ENCODE measurements around the gene PXDN.
"Not testable (repeated sequence)": the region's sequence is repeated elsewhere in the genome, so short reads cannot be mapped to it uniquely, and the experiment has no call there.

Gene PXDN

GRCh38 chr2:1777156-1777555, 32.8 kb upstream of the PXDN start:
- no peak for DNase-seq (ENCODE audit: low read depth, low spot score)

- DNase-seq (ENCODE audit: low read depth, low spot score), result no peak
Observed at GRCh38 chr2:1775511-1776035, 31.3 kb upstream of the PXDN start.

- DNase-seq (ENCODE audit: low read depth, low spot score), result no peak
Observed at GRCh38 chr2:1774929-1775328, 30.6 kb upstream of the PXDN start.

- DNase-seq (ENCODE audit: low read depth, low spot score), result no peak
Observed at GRCh38 chr2:1773883-1774282, 29.6 kb upstream of the PXDN start.

DNA sequence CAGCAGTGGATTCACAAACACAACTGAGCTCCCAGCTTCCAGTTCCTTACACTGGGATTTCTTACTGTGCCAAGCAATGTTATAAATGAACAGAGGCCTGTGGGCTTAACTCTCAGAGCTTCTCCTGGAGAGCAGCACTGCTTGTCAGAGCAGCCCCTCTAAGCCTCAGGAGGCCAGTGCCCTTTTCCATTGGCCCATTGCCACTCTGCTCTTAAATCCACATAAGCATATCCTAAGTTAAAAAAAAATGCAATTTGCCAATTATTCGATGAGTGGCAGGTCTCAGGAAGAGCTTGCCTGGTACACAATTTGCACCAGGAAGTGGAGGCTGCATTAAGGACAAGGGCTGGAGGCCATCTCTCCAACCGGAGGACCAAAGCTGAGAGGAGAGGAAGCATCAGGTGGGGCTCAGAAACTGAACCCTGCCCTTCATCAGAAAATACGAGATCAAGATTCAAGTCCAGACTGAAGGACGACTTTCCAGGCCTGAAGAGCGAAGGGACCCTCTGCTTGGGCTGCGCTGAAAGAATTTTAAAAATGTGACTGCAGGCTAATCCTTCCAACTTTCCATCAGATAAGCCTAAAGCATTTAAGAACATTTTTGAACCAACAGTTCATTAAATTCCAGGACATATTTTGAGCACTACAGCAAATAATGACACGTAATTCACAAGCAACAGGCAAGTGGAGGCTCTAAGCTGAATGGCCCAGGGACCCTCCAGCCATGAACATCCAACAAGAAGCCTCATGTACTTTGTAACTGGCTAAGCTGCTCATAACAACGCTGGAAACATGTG, 28.4 kb upstream of the PXDN start:
- DNase-seq (ENCODE audit: low read depth, low spot score), result no peak

- no peak for DNase-seq (ENCODE audit: low read depth, low spot score)
Observed at GRCh38 chr2:1771626-1772280, 27.4 kb upstream of the PXDN start.

- no peak for DNase-seq (ENCODE audit: low read depth, low spot score)
Observed at GRCh38 chr2:1770566-1771380, 26.5 kb upstream of the PXDN start.

DNA sequence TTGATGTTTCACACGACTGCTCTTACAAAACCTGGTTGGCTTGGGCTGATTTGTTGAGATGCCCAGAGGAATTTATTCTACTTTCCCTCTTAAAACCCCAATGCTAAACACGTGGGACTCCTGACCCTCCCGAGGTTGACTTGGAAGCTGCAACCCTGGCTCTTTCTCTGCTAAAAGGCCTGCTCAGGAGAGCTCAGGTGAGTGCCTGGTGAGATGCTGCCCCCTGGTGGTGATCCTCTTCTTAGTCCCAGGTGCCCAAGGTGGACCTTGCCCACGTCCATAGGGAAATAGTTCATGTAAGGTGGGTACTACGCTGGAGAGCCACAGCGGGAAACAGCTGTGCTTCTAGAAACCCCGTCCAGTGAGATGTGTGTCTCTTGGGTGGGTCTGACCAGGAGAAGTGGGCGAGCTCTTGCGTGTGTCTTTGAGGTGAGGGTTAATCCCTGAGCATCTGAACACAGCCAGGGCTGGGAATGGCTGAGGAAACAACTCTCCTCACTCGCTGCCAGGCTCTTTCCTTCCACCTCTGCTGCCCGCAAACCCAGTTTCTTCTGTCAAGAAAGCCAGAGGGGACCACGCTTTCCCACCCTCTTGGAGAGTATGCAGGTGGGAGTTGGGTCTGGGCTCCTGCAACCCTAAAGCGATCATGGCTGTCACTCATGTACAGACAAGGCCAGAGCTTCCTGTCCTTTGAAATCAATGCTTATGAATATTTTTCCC, 25.5 kb upstream of the PXDN start:
- DNase-seq (ENCODE audit: low read depth, low spot score), result no peak

DNA sequence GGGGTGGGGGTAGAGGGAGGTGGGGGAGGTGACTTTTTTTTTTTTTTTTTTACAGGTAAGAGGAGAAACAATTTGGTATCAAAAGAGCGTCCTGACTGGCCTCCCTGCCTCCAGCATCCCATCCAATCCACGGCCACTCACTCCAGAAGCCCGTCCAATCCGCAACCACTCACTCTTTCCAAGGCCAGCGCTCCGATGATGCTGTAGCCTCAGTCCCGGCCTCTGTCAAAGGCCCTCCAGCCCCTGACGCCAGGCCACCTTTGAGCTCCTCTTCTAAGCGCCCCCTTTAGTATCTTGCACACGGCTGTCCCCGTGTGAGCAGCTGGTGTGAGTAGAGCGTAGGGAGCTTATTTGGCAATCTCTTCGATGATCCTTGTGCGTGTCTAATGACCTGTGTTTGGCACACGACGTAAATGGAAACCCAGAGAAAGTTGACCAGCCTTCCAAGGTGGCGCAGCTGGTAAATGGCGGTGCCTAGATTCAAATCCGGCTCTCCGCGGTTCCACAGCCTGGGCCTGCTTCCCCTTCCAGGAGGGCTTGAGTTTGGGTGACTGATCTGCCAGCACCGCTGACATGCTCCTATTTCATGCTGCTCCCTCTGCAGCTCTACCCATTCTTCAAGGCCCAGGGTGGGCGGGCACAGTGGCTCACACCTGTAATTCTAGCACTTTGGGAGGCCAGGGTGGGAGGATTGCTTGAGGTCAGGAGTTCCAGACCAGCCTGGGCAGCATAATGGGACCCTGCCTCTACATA, 23.8 kb upstream of the PXDN start:
- DNase-seq (ENCODE audit: low read depth, low spot score), result no peak

DNA sequence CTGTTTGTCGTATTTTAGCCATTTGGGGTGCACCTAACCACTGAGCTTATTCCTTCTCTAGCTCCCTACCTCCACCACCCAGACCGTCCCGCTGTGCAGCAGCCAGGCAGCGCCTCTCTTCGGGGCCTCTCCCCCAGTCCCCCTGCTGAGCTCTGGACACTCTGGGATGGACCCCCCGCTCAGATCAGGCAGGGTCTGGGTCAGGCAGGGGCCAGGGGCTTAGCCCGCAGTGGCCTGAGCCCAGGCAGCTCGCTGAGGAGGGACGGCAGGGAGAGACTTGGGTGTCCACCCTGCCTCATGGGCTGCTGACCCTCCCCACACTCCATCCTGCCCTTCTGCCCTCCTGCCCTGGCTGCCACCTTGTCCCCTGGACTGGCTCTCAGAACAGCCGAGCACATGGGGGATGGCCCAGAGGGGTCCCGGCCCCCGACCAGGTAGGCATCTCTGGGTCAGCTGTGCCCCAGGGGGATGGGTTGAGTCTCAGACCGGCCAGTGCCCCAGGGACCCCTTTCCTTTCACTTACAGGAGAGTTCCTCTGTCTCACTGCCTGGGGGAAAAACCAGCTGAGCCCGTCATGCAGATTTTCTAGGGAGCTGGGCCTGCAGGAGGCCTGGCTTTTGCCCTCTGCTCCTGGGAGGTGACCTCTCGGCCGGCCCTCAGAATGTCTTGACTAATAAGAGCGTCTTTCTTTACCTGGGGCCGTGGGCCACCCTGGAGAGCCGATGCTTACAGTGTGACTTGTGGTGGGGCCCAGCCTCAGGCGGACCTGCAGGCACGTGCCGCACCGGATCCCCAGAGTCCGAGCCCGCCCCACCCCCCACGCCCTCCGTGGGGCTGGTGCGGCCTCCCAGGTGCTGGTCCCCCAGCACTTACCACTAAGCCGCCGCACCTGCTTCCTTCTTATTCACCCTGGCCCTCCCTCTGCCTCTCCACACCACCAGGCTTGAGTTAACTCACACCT, 22.8 kb upstream of the PXDN start:
- no peak for DNase-seq (ENCODE audit: low read depth, low spot score)

DNA sequence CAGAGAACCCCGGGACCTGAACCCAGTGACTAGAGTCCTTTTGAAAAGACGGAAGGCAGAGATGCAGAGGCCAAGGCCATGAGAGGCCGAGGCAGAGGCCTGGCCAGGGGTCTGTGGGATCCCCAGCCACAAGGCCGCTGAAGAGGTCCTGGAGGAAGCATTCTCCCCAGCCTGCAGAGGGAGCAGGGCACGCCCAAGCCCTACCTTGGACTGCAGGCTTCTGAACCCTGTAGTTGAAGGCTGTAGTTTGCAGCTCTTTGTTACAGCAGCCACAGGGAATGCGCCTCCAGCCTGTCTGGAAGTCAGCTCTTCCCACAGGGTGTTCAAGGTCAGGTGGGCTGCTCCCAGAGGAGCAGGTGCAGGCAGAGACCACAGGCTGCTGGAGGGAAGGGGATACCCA, 22.1 kb upstream of the PXDN start:
- no peak for DNase-seq (ENCODE audit: low read depth, low spot score)

DNA sequence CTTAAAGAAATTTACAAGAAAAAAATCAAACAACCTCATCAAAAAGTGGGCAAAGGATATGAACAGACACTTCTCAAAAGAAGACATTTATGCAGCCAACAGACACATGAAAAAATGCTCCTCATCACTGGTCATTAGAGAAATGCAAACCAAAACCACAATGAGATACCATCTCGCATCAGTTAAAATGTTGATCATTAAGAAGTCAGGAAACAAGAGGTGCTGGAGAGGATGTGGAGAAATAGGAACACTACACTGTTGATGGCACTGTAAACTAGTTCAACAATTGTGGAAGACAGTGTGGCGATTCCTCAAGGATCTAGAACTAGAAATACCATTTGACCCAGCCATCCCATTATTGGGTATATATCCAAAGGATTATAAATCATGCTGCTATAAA, 20.9 kb upstream of the PXDN start:
- DNase-seq (ENCODE audit: low read depth, low spot score), result not testable (repeated sequence)

- no peak for DNase-seq (ENCODE audit: low read depth, low spot score)
Observed at GRCh38 chr2:1759611-1759930, 15.3 kb upstream of the PXDN start.

GRCh38 chr2:1758774-1759610, 14.7 kb upstream of the PXDN start:
- no peak for DNase-seq (ENCODE audit: low read depth, low spot score)

DNA sequence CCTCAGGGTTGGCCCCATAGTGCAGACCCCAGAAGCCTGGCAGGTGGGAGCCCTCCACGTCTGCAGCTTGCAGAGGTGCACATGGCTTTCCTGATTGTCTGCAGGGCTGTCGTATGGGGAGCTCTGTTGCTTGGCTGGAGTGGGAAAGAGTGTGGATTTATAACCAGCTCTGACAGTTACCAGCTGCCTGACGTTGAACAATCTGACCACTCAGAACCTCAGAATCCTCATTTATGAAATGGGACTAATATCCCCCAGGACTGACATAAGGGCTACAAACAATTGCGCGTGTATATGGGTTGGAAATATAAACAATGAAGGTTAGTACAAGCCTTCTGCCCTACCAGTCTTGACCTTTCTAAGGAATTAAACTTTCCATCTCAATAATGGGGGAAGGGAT, 13.9 kb upstream of the PXDN start:
- no peak for DNase-seq (ENCODE audit: low read depth, low spot score)

DNA sequence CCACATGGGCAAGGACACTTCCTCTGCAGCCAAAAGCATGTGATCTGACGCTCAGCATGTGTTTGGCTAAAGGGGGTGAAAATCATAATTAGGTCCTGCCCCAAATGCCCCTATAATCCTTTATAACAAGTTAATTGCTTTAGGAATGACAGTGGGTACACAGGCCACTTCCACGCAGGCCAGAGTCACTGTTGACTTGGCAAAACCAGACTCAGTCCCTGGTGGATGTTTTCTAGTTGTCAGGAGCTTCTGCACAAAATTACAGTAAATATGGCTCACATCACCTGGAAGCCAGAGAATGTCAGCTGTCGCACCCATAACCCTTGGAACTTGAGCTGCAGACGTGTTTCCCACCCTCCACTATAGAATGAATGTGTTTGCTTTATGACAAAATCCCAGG, 13.3 kb upstream of the PXDN start:
- DNase-seq (ENCODE audit: low read depth, low spot score), result no peak

DNA sequence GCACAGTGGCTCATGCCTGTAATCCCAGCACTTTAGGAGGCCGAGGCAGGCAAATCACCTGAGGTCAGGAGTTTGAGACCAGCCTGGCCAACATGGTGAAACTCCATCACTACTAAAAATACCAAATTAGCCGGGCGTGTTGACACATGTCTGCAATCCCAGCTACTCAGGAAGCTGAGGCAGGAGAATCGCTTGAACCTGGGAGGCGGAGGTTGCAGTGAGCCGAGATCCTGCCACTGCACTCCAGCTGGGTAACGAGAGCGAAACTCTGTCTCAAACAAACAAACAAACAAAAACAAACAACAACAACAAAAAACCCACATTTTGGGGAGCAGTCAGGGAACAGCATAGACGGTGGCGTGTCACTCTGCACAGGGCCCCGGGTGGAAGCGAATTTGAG, 12.8 kb upstream of the PXDN start:
- not testable (repeated sequence) for DNase-seq (ENCODE audit: low read depth, low spot score)

DNA sequence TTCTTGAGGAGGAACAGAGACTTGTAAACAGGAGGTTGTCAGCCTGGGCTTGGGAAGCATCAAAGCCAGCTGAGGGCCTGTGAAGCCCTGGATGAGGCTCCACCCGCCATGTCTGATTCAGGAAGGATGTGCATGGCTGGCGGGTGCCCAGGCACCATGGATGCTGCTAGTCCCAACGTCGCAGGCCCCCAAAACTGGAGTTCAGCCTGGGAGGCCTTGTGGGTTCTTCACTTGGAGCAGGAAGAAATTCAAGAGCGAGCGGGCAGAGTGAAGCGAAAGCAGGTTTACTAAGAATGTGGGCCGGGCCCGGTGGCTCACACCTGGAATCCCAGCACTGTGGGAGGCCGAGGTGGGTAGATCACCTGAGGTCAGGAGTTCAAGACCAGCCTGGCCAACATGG, 12.1 kb upstream of the PXDN start:
- DNase-seq (ENCODE audit: low read depth, low spot score), result no peak
